ENCODE data around the gene MRC2.

Gene MRC2

GRCh38 chr17:62596662-62597061 is 30.8 kb upstream of the MRC2 start:
- Histone ChIP-seq H3K9me2 (replicated peaks; ENCODE audit: insufficient read depth, low read length) (no peaks in the 10 kb centered on the region), H3K9me3 (ENCODE audit: insufficient read depth, low read length) (no peaks in the 10 kb centered on the region), H2AFZ (ENCODE audit: low read depth, low read length, severe bottlenecking) (no peak overlapping the region), H3K9ac (ENCODE audit: low read length) (no peak overlapping the region), H3K27ac (ENCODE audit: low read depth, low read length) (no peak overlapping the region), H3K4me2 (ENCODE audit: low read depth, low read length, poor library complexity, severe bottlenecking) (no peak overlapping the region), H4K20me1 (ENCODE audit: low read depth, low read length) (no peaks in the 10 kb centered on the region), H3K27me3 (ENCODE audit: low read length) (no peaks in the 10 kb centered on the region), H3F3A (ENCODE audit: insufficient read depth) (no peaks in the 10 kb centered on the region), H3K36me3 (ENCODE audit: low read length) (peaks cover 29% of the 10 kb centered on the region), H3K4me3 (ENCODE audit: insufficient read depth, low read length, poor library complexity, severe bottlenecking) (no peak overlapping the region), H3K79me2 (ENCODE audit: insufficient read depth, low read length) (no peaks in the 10 kb centered on the region)
- TF ChIP-seq EZH2phosphoT487 (conservative IDR thresholded peaks at IDR 0.05; ENCODE audit: low read length) (no peak), CTCF (IDR thresholded peaks at IDR 0.05; ENCODE audit: insufficient read depth, low read length, poor library complexity, severe bottlenecking) (no peak)

- Histone ChIP-seq H3K27me3 (ENCODE audit: low read length) (no peaks in the 10 kb centered on the region), H3K27ac (ENCODE audit: low read depth, low read length) (no peak overlapping the region), H3F3A (ENCODE audit: insufficient read depth) (no peaks in the 10 kb centered on the region), H2AFZ (ENCODE audit: low read depth, low read length, severe bottlenecking) (no peak overlapping the region), H3K4me3 (ENCODE audit: insufficient read depth, low read length, poor library complexity, severe bottlenecking) (no peak overlapping the region), H3K36me3 (ENCODE audit: low read length) (peaks cover 32% of the 10 kb centered on the region), H3K4me2 (ENCODE audit: low read depth, low read length, poor library complexity, severe bottlenecking) (no peak overlapping the region), H3K9me2 (replicated peaks; ENCODE audit: insufficient read depth, low read length) (no peaks in the 10 kb centered on the region), H3K79me2 (ENCODE audit: insufficient read depth, low read length) (no peaks in the 10 kb centered on the region), H3K9me3 (ENCODE audit: insufficient read depth, low read length) (no peaks in the 10 kb centered on the region), H4K20me1 (ENCODE audit: low read depth, low read length) (no peaks in the 10 kb centered on the region), H3K9ac (ENCODE audit: low read length) (no peak overlapping the region)
- TF ChIP-seq CTCF (IDR thresholded peaks at IDR 0.05; ENCODE audit: insufficient read depth, low read length, poor library complexity, severe bottlenecking), result no peak
- TF ChIP-seq EZH2phosphoT487 (conservative IDR thresholded peaks at IDR 0.05; ENCODE audit: low read length), result no peak
Measured at GRCh38 chr17:62597150-62597549, 30.3 kb upstream of the MRC2 start.

- Histone ChIP-seq H3K9me3 (ENCODE audit: insufficient read depth, low read length) (no peaks in the 10 kb centered on the region), H3K27me3 (ENCODE audit: low read length) (no peaks in the 10 kb centered on the region), H4K20me1 (ENCODE audit: low read depth, low read length) (no peaks in the 10 kb centered on the region), H3K4me2 (ENCODE audit: low read depth, low read length, poor library complexity, severe bottlenecking) (no peak overlapping the region), H3K27ac (ENCODE audit: low read depth, low read length) (no peak overlapping the region), H3K9me2 (replicated peaks; ENCODE audit: insufficient read depth, low read length) (no peaks in the 10 kb centered on the region), H3F3A (ENCODE audit: insufficient read depth) (no peaks in the 10 kb centered on the region), H3K36me3 (ENCODE audit: low read length) (peaks cover 32% of the 10 kb centered on the region), H3K79me2 (ENCODE audit: insufficient read depth, low read length) (no peaks in the 10 kb centered on the region), H2AFZ (ENCODE audit: low read depth, low read length, severe bottlenecking) (no peak overlapping the region), H3K4me3 (ENCODE audit: insufficient read depth, low read length, poor library complexity, severe bottlenecking) (no peak overlapping the region), H3K9ac (ENCODE audit: low read length) (no peak overlapping the region)
- no peak for TF ChIP-seq EZH2phosphoT487 (conservative IDR thresholded peaks at IDR 0.05; ENCODE audit: low read length)
Measured at GRCh38 chr17:62597920-62598319, 29.6 kb upstream of the MRC2 start.

- H3K27ac ChIP-seq (ENCODE audit: low read depth, low read length), result no peak overlapping the region
- TF ChIP-seq CTCF (IDR thresholded peaks at IDR 0.05; ENCODE audit: insufficient read depth, low read length, poor library complexity, severe bottlenecking), result no peak
- no peak for TF ChIP-seq EZH2phosphoT487 (conservative IDR thresholded peaks at IDR 0.05; ENCODE audit: low read length)
- H3K4me2 ChIP-seq (ENCODE audit: low read depth, low read length, poor library complexity, severe bottlenecking), result no peak overlapping the region
- no peaks in the 10 kb centered on the region for H3K9me3 ChIP-seq (ENCODE audit: insufficient read depth, low read length)
- no peak overlapping the region for H3K4me3 ChIP-seq (ENCODE audit: insufficient read depth, low read length, poor library complexity, severe bottlenecking)
- H3K9me2 ChIP-seq (replicated peaks; ENCODE audit: insufficient read depth, low read length), result no peaks in the 10 kb centered on the region
- H3K36me3 ChIP-seq (ENCODE audit: low read length), result peaks cover 32% of the 10 kb centered on the region
- no peaks in the 10 kb centered on the region for H4K20me1 ChIP-seq (ENCODE audit: low read depth, low read length)
- no peaks in the 10 kb centered on the region for H3K27me3 ChIP-seq (ENCODE audit: low read length)
- no peak overlapping the region for H3K9ac ChIP-seq (ENCODE audit: low read length)
- H2AFZ ChIP-seq (ENCODE audit: low read depth, low read length, severe bottlenecking), result no peak overlapping the region
- no peaks in the 10 kb centered on the region for H3F3A ChIP-seq (ENCODE audit: insufficient read depth)
- no peaks in the 10 kb centered on the region for H3K79me2 ChIP-seq (ENCODE audit: insufficient read depth, low read length)
Measured at GRCh38 chr17:62599964-62600657, 27.4 kb upstream of the MRC2 start.
